Peyer's patch (tissue), 4 donors: ENCODE measurements around the gene PHF5A. TPM values are rescaled to one million over a fixed set of nuclear protein-coding genes. Genes with fewer than 3 reads are reported as not detected.

Experiments used
- DNase-seq, 3 donors: peaks; one replicate each; pipeline ENCODE4 v3.0.0-alpha.2; 2017 to 2019
- H3K27ac ChIP-seq, 4 donors: fragments of 200-600 bp; sonication (generic); one replicate each; pipeline ENCODE4 v1.5.1; 2016 to 2019
- H3K27me3 ChIP-seq, 2 donors: fragments of 200-600 bp; sonication (generic); one replicate each; pipeline ENCODE4 v1.5.1; 2019
- H3K36me3 ChIP-seq, 3 donors: fragments of 200-600 bp; sonication (generic); one replicate each; pipeline ENCODE4 v1.5.1; 2016 to 2019
- H3K4me1 ChIP-seq, 4 donors: fragments of 200-600 bp; sonication (generic); one replicate each; pipeline ENCODE4 v1.5.1; 2016 to 2019
- H3K4me3 ChIP-seq, 4 donors: fragments of 200-600 bp; sonication (generic); 1 replicate in 3 of 4; 2 replicates in 1 of 4; pipeline ENCODE4 v1.5.1; 2016 to 2019; ENCODE audit warnings: mild to moderate bottlenecking in 1 of 4
- H3K9me3 ChIP-seq, 4 donors: fragments of 200-600 bp; sonication (generic); one replicate each; pipeline ENCODE4 v1.5.1; 2016 to 2019; ENCODE audit warnings: mild to moderate bottlenecking in 1 of 4
- CTCF ChIP-seq, 6 experiments: fragments of 450-650 bp in 4 of 6; fragments of 200-600 bp in 2 of 6; sonication (generic) in 1 of 6; IDR thresholded peaks; one replicate each; pipeline ENCODE4 v1.5.1; 2017 to 2019; ENCODE audit warnings: antibody characterized with exemption in 6 of 6, mild to moderate bottlenecking in 3 of 6, moderate library complexity in 1 of 6
- POLR2A ChIP-seq, 2 donors: fragments of 450-650 bp; IDR thresholded peaks; one replicate each; pipeline ENCODE4 v1.5.1; 2017; ENCODE audit warnings: antibody characterized with exemption in 2 of 2, mild to moderate bottlenecking in 2 of 2, moderate library complexity in 2 of 2
- total RNA-seq, 4 donors: library from RNA; depleted of rRNA; stranded (reverse); fragments of >200 nt; gene quantifications; one replicate each; pipeline ENCODE4 v1.1.0, GENCODE V29; 2016

Gene PHF5A
- total RNA-seq, 4 donors from 2014 or later, result 20.6 to 31.3 (median 23.0) TPM

- TF ChIP-seq POLR2A (IDR thresholded peaks at IDR 0.05) (no peak), CTCF (IDR thresholded peaks at IDR 0.05) (no peak)
- H3K9me3 ChIP-seq, result no peaks in the 10 kb centered on the region
- H3K27ac ChIP-seq, result peak overlapping the region in 1 of 4 donors; percentile 9
- peaks cover 0 to 4% (median 0%) of the 10 kb centered on the region in 4 donors for H3K4me1 ChIP-seq
- H3K4me3 ChIP-seq, result no peak overlapping the region
- H3K36me3 ChIP-seq, result peaks cover 0 to 99% (median 0%) of the 10 kb centered on the region in 3 donors
- no peaks in the 10 kb centered on the region for H3K27me3 ChIP-seq
- no peak for DNase-seq
Observed at GRCh38 chr22:41512421-41513194, 44.1 kb upstream of the PHF5A start.

GRCh38 chr22:41511521-41511968 is 43.1 kb upstream of the PHF5A start:
- Histone ChIP-seq H3K27ac (peak overlapping the region in 1 of 4 donors; percentile 21), H3K4me3 (no peak overlapping the region), H3K4me1 (no peaks in the 10 kb centered on the region), H3K27me3 (no peaks in the 10 kb centered on the region), H3K36me3 (peaks cover 0 to 98% (median 0%) of the 10 kb centered on the region in 3 donors), H3K9me3 (no peaks in the 10 kb centered on the region)
- no peak for DNase-seq
- no peak for TF ChIP-seq CTCF (IDR thresholded peaks at IDR 0.05)
- no peak for TF ChIP-seq POLR2A (IDR thresholded peaks at IDR 0.05)

GRCh38 chr22:41508770-41509170 is 40.3 kb upstream of the PHF5A start:
- TF ChIP-seq CTCF (IDR thresholded peaks at IDR 0.05) (no peak), POLR2A (IDR thresholded peaks at IDR 0.05) (no peak)
- H3K4me1 ChIP-seq, result no peaks in the 10 kb centered on the region
- no peak overlapping the region for H3K27ac ChIP-seq
- H3K27me3 ChIP-seq, result no peaks in the 10 kb centered on the region
- H3K36me3 ChIP-seq, result peaks cover 0 to 91% (median 0%) of the 10 kb centered on the region in 3 donors
- no peak overlapping the region for H3K4me3 ChIP-seq
- no peak for DNase-seq
- no peaks in the 10 kb centered on the region for H3K9me3 ChIP-seq

GRCh38 chr22:41507330-41508063 is 39.0 kb upstream of the PHF5A start:
- TF ChIP-seq POLR2A (IDR thresholded peaks at IDR 0.05) (no peak), CTCF (IDR thresholded peaks at IDR 0.05) (no peak)
- no peak overlapping the region for H3K27ac ChIP-seq
- peaks cover 0 to 91% (median 0%) of the 10 kb centered on the region in 3 donors for H3K36me3 ChIP-seq
- DNase-seq, result no peak
- no peaks in the 10 kb centered on the region for H3K9me3 ChIP-seq
- H3K27me3 ChIP-seq, result no peaks in the 10 kb centered on the region
- H3K4me1 ChIP-seq, result no peaks in the 10 kb centered on the region
- H3K4me3 ChIP-seq, result no peak overlapping the region

GRCh38 chr22:41505511-41506220 is 37.2 kb upstream of the PHF5A start:
- Histone ChIP-seq H3K27ac (no peak overlapping the region), H3K36me3 (peaks cover 0 to 91% (median 0%) of the 10 kb centered on the region in 3 donors), H3K9me3 (no peaks in the 10 kb centered on the region), H3K27me3 (no peaks in the 10 kb centered on the region), H3K4me3 (no peak overlapping the region), H3K4me1 (no peaks in the 10 kb centered on the region)
- TF ChIP-seq POLR2A (IDR thresholded peaks at IDR 0.05) (no peak), CTCF (IDR thresholded peaks at IDR 0.05) (no peak)
- DNase-seq, result no peak
